ENCODE results near the gene EVI5. TPM values are rescaled to one million over a fixed set of nuclear protein-coding genes. Genes with fewer than 3 reads are reported as not detected.

Gene EVI5
- total RNA-seq, 1 experiment from 2014 or later = 31.6 TPM

GRCh38 chr1:92494485-92495141 is 290.3 kb downstream of the EVI5 start:
- Histone ChIP-seq H3K27ac (ENCODE audit: low read depth, low read length, poor library complexity, severe bottlenecking) (no peak overlapping the region), H3K4me1 (ENCODE audit: insufficient read depth, low read length, poor library complexity, severe bottlenecking) (no peaks in the 10 kb centered on the region), H3K27me3 (replicated peaks; ENCODE audit: insufficient read depth, low read depth, low read length, poor library complexity) (no peaks in the 10 kb centered on the region), H3K36me3 (ENCODE audit: insufficient read depth, low read length, poor library complexity, severe bottlenecking) (no peaks in the 10 kb centered on the region), H3K4me3 (ENCODE audit: low read depth, low read length, poor library complexity, severe bottlenecking) (no peak overlapping the region), H3K9me3 (ENCODE audit: low read depth, low read length, poor library complexity, severe bottlenecking) (no peaks in the 10 kb centered on the region)
- ChIA-PET CTCF (no interaction called here), POLR2A (ENCODE audit: low non-redundant PET) (no interaction called here)
- intact Hi-C loops (cut with micrococcal nuclease; ENCODE audit: unreplicated experiment) = no loop called here
- no TSS peak for BruUV-seq (replicated peaks)
- no peak for DNase-seq (ENCODE audit: low spot score)
- TF ChIP-seq CTCF (conservative IDR thresholded peaks at IDR 0.05; ENCODE audit: low read depth, low read length) (no peak), EZH2 (IDR thresholded peaks at IDR 0.05; ENCODE audit: borderline replicate concordance, low read depth, low read length, poor library complexity, severe bottlenecking) (no peak)

DNA sequence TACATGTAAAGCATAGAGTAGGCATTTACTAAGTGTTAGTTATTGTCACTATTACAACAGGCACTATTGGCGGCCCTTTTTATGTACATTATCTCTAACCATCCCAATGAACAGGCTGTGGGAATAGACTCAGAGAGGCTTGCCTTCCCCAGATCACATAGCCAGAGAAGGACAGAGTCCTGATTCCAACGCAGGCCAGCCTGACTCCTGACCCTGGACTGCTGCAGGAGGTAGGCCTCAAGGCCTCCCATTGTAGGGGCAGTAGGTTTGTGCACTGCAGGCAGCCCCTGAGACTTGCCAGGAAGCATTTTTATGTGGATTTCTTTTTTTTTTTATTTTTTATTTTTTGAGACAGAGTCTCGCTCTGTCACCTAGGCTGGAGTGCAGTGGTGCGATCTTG is 291.8 kb downstream of the EVI5 start:
- no peak overlapping the region for H3K27ac ChIP-seq (ENCODE audit: low read depth, low read length, poor library complexity, severe bottlenecking)
- peaks cover 7% of the 10 kb centered on the region for H3K27me3 ChIP-seq (replicated peaks; ENCODE audit: insufficient read depth, low read depth, low read length, poor library complexity)
- BruUV-seq (replicated peaks) = no TSS peak
- intact Hi-C loops (cut with micrococcal nuclease; ENCODE audit: unreplicated experiment) = no loop called here
- H3K4me3 ChIP-seq (ENCODE audit: low read depth, low read length, poor library complexity, severe bottlenecking) = no peak overlapping the region
- no peaks in the 10 kb centered on the region for H3K4me1 ChIP-seq (ENCODE audit: insufficient read depth, low read length, poor library complexity, severe bottlenecking)
- no peaks in the 10 kb centered on the region for H3K36me3 ChIP-seq (ENCODE audit: insufficient read depth, low read length, poor library complexity, severe bottlenecking)
- CTCF ChIA-PET = no interaction called here
- H3K9me3 ChIP-seq (ENCODE audit: low read depth, low read length, poor library complexity, severe bottlenecking) = no peaks in the 10 kb centered on the region
- DNase-seq (ENCODE audit: low spot score) = no peak
- POLR2A ChIA-PET (ENCODE audit: low non-redundant PET) = no interaction called here
- no peak for TF ChIP-seq CTCF (conservative IDR thresholded peaks at IDR 0.05; ENCODE audit: low read depth, low read length)
- TF ChIP-seq EZH2 (IDR thresholded peaks at IDR 0.05; ENCODE audit: borderline replicate concordance, low read depth, low read length, poor library complexity, severe bottlenecking) = no peak

- intact Hi-C loops (cut with micrococcal nuclease; ENCODE audit: unreplicated experiment) = loop anchor here (10.0 kb wide), 2 partner anchors 114 to 174 kb away; no protein-coding TSS in a partner anchor
- Histone ChIP-seq H3K27ac (ENCODE audit: low read depth, low read length, poor library complexity, severe bottlenecking) (no peak overlapping the region), H3K9me3 (ENCODE audit: low read depth, low read length, poor library complexity, severe bottlenecking) (no peaks in the 10 kb centered on the region), H3K27me3 (replicated peaks; ENCODE audit: insufficient read depth, low read depth, low read length, poor library complexity) (peaks cover 45% of the 10 kb centered on the region), H3K36me3 (ENCODE audit: insufficient read depth, low read length, poor library complexity, severe bottlenecking) (no peaks in the 10 kb centered on the region), H3K4me1 (ENCODE audit: insufficient read depth, low read length, poor library complexity, severe bottlenecking) (peaks cover 9% of the 10 kb centered on the region), H3K4me3 (ENCODE audit: low read depth, low read length, poor library complexity, severe bottlenecking) (no peak overlapping the region)
- CTCF ChIA-PET = no interaction called here
- no peak for DNase-seq (ENCODE audit: low spot score)
- BruUV-seq (replicated peaks) = no TSS peak
- no peak for TF ChIP-seq EZH2 (IDR thresholded peaks at IDR 0.05; ENCODE audit: borderline replicate concordance, low read depth, low read length, poor library complexity, severe bottlenecking)
- no peak for TF ChIP-seq CTCF (conservative IDR thresholded peaks at IDR 0.05; ENCODE audit: low read depth, low read length)
- POLR2A ChIA-PET (ENCODE audit: low non-redundant PET) = no interaction called here
Measured at GRCh38 chr1:92488832-92489231, 296.1 kb downstream of the EVI5 start.
